ENCODE measurements around the gene SPSB2. TPM values are rescaled to one million over a fixed set of nuclear protein-coding genes. Genes with fewer than 3 reads are reported as not detected.
A peak's percentile ranks its signal among the peaks of the same experiment; 100 is the strongest.
"Not testable (repeated sequence)": the region's sequence is repeated elsewhere in the genome, so short reads cannot be mapped to it uniquely, and the experiment has no call there.

Gene SPSB2, protein sequence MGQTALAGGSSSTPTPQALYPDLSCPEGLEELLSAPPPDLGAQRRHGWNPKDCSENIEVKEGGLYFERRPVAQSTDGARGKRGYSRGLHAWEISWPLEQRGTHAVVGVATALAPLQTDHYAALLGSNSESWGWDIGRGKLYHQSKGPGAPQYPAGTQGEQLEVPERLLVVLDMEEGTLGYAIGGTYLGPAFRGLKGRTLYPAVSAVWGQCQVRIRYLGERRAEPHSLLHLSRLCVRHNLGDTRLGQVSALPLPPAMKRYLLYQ
- 11.4 and 19.9 TPM in 2 replicates for total RNA-seq (2014; rRNA removed; shearing (Covaris generic); ENCODE audit: low replicate concordance)

DNA sequence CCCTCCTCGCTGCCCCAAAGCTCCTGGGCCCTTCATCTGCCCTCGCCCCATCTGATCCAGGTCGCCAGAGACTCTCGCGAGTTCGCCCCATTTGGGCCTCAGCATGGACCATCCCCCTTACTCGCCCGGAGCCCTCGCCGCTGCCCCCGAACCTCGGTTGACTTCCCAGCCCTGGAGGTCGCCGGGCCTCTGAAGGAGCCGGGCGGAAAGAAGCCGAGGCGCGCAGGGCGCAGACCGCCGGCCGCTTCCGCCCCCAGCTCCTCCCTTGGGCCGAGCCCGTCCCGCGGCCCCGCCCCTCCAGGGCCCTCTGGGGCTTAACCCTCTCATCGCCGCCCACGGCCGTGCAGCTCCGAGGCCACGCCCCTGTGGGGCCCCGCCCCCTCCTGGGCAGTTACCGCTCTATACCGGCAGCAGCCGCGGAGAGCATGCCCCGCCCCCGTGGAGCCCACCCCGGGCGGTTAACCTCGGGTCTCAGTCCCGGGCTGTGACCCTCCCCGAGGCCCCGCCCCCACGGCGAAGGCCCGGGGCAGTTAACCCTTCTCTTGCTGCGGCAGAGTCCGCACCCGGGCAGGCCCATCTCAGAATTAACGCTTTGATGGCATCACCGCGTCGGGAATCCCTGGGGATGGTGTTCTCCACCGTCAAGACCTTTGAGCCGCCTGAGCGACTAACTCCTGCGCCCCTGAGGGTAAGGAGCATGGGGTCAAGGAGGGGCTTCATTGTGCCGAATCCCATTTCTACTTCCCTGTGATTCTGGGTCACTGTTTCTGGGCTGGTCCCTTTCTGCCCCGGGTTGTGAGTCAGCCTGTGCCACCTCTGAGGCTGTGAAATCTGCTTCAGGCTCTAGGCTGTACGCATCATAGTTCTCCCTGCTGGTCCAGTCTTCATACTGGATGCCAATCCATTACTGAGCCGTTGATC is at the start of gene SPSB2:
Gene SPSB2, minus strand, starts transcription at position 210 of the 921 bp plus-strand sequence. CDS start 402 bp downstream, outside the sequence.
- no peaks in the 10 kb centered on the region for H3K9me3 ChIP-seq
- H3K27me3 ChIP-seq: no peaks in the 10 kb centered on the region
- H3K36me3 ChIP-seq: peaks cover 41% of the 10 kb centered on the region
- peak within 1 kb of the TSS; percentile 92 for H3K4me3 ChIP-seq
- DNase-seq: peak; percentile 98

DNA sequence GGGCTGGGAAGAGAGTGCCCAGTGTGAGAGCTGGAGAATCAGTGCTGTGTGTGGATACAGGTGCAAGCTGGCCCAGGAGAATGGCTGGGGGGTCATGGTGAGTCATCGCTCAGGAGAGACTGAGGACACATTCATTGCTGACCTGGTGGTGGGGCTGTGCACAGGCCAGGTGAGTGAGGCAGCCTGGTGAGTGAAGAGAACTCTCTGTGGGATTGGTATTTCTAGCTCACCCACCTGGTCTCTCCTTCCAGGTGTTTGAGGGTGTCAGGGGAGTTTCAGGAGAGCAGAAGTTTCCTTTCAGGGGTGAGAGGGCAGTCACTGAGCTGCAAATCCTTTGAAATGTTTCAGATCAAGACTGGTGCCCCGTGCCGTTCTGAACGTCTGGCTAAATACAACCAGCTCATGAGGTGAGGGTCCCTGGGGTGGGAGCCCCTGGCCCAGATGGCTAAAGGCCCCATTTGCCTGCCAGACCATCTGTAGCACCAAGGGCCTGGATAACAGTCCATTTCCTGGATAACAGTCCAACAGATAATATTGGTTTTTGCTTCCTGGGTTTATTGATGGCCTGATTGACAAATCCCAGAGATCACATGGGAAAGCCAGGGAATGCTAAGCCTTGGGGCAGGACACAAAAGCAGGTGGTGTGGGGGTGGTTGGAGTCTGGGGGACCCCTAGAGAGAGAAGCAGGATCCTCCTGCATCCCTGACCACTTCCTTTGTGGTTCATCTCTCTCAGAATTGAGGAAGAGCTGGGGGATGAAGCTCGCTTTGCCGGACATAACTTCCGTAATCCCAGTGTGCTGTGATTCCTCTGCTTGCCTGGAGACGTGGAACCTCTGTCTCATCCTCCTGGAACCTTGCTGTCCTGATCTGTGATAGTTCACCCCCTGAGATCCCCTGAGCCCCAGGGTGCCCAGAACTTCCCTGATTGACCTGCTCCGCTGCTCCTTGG is 49.2 kb upstream of the SPSB2 start:
- peaks cover 7% of the 10 kb centered on the region; the same call in 1 of the 2 replicates for H3K36me3 ChIP-seq
- H3K9me3 ChIP-seq: no peaks in the 10 kb centered on the region
- DNase-seq: no peak
- H3K4me3 ChIP-seq: no peak overlapping the region
- no peaks in the 10 kb centered on the region for H3K27me3 ChIP-seq

DNA sequence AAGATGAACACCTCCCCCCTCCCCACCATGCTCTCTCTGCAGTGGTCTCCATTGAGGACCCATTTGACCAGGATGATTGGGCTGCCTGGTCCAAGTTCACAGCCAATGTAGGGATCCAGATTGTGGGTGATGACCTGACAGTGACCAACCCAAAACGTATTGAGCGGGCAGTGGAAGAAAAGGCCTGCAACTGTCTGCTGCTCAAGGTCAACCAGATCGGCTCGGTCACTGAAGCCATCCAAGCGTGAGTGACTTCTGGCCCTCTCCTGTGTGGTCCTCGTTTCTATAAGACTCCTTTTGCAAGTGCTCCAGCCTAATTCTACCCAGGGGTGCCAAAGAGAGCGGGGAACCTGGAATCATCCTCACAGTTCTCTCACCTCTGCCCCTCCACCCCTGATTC is 48.4 kb upstream of the SPSB2 start:
- H3K36me3 ChIP-seq: peaks cover 9% of the 10 kb centered on the region; the same call in 1 of the 2 replicates
- H3K4me3 ChIP-seq: no peak overlapping the region
- no peak for DNase-seq
- no peaks in the 10 kb centered on the region for H3K27me3 ChIP-seq
- H3K9me3 ChIP-seq: no peaks in the 10 kb centered on the region

DNA sequence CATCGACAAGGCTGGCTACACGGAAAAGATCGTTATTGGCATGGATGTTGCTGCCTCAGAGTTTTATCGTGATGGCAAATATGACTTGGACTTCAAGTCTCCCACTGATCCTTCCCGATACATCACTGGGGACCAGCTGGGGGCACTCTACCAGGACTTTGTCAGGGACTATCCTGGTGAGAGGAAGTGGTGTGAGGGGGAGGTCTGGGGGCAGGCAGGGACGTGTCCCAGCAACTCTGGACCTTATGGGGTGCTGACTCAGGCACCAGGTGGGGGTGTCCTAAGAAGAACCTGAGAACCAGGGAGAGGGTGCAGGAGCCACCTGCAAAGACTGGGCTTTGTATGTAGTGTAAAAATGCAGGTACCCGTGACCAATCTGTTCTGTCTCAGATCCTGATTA is 46.5 kb upstream of the SPSB2 start:
- Histone ChIP-seq H3K4me3 (no peak overlapping the region), H3K36me3 (peaks cover 11% of the 10 kb centered on the region; the same call in 1 of the 2 replicates), H3K27me3 (no peaks in the 10 kb centered on the region), H3K9me3 (no peaks in the 10 kb centered on the region)
- DNase-seq: no peak

DNA sequence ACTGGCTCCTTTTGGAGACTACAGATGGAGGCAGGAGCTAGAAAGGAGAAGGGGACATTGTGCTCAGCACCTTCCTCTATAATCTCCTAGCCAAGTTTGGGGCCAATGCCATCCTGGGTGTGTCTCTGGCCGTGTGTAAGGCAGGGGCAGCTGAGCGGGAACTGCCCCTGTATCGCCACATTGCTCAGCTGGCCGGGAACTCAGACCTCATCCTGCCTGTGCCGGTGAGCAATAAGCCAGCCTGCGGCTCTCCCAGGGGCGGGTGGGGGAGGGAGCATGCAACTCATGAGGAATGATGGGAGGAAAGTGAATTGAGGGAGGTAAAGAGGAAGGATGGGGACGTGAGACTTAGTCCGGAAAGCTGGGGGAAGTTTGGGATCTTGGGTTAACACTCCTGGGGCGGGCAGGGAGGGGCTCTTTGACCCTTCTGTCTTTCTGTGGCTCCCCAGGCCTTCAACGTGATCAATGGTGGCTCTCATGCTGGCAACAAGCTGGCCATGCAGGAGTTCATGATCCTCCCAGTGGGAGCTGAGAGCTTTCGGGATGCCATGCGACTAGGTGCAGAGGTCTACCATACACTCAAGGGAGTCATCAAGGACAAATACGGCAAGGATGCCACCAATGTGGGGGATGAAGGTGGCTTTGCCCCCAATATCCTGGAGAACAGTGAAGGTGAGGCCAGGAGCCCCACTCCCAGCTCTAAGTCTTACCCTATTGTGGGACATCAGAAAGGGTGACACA is 44.6 kb upstream of the SPSB2 start:
- no peak overlapping the region for H3K4me3 ChIP-seq
- H3K27me3 ChIP-seq: no peaks in the 10 kb centered on the region
- no peaks in the 10 kb centered on the region for H3K9me3 ChIP-seq
- DNase-seq: no peak
- H3K36me3 ChIP-seq: peaks cover 9% of the 10 kb centered on the region; the same call in 1 of the 2 replicates

DNA sequence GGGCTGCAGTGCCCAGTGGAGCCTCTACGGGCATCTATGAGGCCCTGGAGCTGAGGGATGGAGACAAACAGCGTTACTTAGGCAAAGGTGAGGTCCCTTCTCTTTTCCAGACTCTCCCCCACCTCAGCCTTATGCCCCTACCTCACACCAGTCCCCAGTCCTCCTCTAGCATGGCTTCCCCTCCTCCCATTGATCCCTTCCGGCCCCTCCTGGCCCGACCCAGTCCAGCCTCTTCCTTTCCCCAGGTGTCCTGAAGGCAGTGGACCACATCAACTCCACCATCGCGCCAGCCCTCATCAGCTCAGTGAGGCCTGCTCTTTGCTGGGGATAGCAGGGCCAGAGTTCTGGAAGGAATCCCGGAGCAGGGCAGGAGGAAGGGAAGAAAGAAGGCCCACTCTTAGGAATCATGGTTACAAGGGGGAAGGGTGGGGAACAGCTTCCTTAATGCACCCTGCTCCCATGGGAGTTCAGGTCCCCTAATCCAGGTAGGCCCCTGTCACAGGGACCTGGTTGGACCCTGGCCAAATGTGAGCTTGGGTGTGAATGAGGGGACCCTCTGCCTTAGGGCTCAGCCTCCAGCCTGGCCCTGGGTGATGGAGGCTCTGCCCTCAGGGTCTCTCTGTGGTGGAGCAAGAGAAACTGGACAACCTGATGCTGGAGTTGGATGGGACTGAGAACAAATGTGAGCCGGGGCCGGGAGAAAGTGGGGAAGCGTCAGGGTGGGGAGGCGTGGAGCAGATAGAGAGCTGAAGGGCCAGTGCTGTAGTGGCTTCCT is 43.5 kb upstream of the SPSB2 start:
- Histone ChIP-seq H3K27me3 (no peaks in the 10 kb centered on the region), H3K36me3 (peaks cover 4% of the 10 kb centered on the region; the same call in 1 of the 2 replicates), H3K4me3 (no peak overlapping the region), H3K9me3 (no peaks in the 10 kb centered on the region)
- DNase-seq: no peak

DNA sequence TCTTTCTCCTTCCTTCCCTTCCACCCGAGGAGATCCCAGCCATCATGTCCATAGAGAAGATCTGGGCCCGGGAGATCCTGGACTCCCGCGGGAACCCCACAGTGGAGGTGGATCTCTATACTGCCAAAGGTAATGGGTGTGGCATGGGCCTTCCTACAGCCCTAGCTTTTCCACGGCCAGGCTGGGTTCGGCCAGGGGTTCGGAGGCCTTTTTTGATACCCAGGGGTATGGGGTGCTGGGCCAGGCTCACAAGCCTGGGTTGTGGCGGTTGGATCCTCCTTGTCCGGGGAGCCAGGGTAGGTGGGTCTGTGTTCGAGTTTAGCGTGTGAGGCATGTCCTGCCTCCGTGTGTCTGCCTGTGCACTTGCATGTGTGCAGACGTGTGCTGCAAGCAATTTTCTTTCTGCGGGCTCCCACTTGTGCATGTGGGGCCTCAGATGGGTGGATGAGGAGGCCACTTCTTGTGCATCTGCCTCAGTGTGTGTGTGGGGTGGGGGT is 42.7 kb upstream of the SPSB2 start:
- H3K9me3 ChIP-seq: no peaks in the 10 kb centered on the region
- no peak for DNase-seq
- peaks cover 4% of the 10 kb centered on the region; the same call in 1 of the 2 replicates for H3K36me3 ChIP-seq
- H3K27me3 ChIP-seq: no peaks in the 10 kb centered on the region
- no peak overlapping the region for H3K4me3 ChIP-seq

DNA sequence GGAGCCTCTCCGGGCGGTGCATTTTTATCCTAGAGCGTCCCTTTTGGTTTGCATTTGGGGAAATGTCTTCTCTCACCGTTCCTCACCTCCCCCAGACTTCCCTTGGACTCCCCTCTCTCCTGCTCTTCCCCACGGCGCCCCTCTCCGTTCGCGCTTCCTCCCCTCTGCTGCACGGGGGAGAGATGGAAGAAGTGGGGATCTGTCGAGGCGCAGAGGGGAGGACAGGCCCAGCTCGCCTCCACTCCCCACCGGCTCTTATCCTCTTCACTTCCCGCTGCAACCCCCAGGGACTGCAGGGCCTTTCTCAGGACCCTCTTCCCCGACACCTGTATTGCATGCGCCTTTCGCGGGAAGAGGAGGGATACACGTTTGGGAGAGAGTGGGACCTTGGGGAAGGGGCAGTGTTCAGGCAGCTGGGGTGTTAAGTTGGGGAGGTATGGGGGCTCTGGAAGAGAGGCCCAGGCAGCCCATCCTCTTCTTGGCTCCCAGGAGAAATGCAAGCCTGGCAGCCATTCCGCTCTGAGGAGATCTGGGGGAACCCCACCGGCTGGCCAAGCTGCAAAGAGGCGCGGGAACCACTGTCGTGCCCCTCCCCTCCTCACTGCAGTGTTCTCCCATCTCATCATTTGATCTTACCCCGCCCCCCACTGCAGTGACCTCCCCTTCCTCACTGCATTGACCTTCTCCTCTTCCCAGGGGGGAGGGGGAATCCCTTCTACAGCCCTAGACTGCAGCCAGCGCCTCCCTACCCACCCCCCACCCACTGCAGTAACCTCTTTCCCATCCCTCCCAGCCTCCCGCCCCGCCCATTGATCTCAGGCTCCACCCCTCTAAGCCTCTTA is 42.1 kb upstream of the SPSB2 start:
- Histone ChIP-seq H3K4me3 (peak overlapping the region; percentile 73), H3K36me3 (peaks cover 4% of the 10 kb centered on the region; the same call in 1 of the 2 replicates), H3K9me3 (no peaks in the 10 kb centered on the region), H3K27me3 (no peaks in the 10 kb centered on the region)
- no peak for DNase-seq

DNA sequence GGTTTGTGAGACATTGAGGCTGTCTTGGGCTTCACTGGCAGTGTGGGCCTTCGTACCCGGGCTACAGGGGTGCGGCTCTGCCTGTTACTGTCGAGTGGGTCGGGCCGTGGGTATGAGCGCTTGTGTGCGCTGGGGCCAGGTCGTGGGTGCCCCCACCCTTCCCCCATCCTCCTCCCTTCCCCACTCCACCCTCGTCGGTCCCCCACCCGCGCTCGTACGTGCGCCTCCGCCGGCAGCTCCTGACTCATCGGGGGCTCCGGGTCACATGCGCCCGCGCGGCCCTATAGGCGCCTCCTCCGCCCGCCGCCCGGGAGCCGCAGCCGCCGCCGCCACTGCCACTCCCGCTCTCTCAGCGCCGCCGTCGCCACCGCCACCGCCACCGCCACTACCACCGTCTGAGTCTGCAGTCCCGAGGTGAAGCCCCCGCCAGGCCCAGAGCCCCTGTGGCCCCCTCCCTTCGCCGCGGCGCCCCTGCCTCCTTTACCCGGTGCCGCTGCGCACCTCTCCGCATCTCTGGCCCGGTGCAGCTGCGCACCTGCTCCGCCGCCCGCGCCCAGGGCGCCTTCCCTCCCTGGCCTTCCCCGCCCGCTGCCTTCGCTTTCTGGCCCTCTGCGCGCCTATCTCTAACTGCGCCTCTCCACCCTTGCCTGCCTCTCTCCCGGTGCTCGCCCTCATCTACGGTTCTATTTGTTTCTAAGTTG is 41.3 kb upstream of the SPSB2 start, which contains the start of gene ENO2:
Gene ENO2, plus strand, starts transcription at position 335 of the 701 bp plus-strand sequence. CDS start 1,253 bp downstream, outside the sequence.
- peaks cover 4% of the 10 kb centered on the region; the same call in 1 of the 2 replicates for H3K36me3 ChIP-seq
- DNase-seq: peak; percentile 84
- H3K4me3 ChIP-seq: peak within 1 kb of the TSS; percentile 73
- no peaks in the 10 kb centered on the region for H3K27me3 ChIP-seq
- H3K9me3 ChIP-seq: no peaks in the 10 kb centered on the region

DNA sequence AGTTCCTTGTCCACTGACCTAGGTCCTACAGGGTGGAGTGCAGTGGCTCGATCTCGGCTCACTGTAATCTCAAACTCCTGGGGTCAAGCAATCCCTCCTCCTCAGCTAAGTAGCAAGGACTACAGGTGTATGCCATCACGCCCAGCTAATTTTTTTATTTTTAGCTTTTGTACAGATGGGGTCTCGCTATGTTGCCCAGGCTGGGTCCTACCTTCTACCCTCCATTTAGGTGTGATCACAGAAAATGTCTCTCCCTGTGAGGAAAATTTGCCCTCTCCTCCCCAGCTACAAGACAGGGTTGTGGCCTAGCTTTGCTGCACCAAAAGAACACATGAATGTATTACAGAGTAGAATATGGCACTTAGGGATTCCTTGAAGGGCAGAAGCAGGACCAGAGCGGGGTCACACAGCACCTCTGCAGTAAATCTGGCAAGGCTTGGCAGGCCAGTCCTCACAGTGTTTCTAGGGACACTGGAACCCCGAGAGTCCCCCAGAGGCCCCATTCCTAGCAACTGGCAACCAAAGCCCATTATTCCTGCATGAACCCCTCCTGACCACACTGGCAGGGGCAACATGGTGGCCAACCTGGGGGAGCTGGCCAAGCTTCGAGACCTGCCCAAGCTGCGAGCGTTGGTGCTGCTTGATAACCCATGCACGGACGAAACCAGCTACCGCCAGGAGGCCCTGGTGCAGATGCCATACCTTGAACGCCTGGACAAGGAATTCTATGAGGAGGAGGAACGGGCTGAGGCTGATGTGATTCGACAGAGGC is 39.2 kb upstream of the SPSB2 start:
- peaks cover 4% of the 10 kb centered on the region; the same call in 1 of the 2 replicates for H3K36me3 ChIP-seq
- H3K27me3 ChIP-seq: no peaks in the 10 kb centered on the region
- DNase-seq: no peak
- no peak overlapping the region for H3K4me3 ChIP-seq
- no peaks in the 10 kb centered on the region for H3K9me3 ChIP-seq

DNA sequence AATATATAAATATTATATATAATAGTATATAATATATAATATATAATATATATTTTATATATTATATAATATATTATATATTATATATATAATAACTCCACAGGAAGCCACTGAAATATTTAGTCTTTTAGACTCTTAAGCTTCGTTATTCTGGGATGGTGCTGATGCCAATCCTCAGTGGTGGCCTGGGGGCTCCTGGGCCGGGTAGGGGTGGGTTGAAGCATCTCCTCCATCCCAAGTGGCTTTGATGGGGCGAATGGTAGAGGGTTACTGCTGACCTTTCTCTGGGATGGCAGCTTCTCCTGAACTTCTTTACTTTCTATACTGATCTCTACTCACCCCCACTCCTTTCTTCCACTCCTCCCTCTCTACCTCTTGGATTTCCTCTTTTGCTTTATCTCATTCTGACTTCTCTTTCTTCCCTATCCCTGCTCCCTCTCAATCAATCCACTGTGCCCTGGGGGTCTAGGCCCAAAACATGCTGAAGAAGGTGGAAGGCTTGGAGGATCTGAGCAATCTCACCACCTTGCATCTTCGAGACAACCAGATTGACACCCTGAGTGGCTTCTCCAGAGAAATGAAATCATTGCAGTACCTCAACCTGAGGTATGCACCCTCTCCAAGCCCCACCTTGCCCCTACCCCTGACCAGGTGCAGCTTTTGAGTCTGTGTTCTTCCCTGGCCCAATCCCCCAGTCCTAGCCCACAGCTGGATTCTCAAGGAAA is 36.5 kb upstream of the SPSB2 start:
- H3K4me3 ChIP-seq: no peak overlapping the region
- DNase-seq: no peak
- H3K9me3 ChIP-seq: no peaks in the 10 kb centered on the region
- H3K27me3 ChIP-seq: no peaks in the 10 kb centered on the region
- no peaks in the 10 kb centered on the region for H3K36me3 ChIP-seq

DNA sequence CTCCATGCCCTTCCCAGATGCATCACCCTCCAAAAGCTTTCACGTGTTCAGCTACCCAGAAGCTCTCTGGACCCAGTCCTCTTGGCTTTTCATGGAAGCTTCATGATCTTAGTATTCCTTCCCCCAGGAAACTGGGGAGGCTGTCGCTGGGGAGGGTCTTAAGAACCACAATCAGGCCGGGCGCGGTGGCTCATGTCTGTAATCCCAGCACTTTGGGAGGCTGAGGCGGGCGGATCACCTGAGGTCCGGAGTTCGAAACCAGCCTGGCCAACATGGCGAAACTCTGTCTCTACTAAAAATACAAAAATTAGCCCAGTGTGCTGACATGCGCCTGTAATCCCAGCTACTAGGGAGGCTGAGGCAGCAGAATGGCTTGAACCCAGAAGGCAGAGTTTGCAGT is 35.0 kb upstream of the SPSB2 start:
- not testable (repeated sequence) for H3K27me3 ChIP-seq, H3K36me3 ChIP-seq, H3K9me3 ChIP-seq, H3K4me3 ChIP-seq, DNase-seq
